ENCODE data around the gene KLHL5.

Gene KLHL5

DNA sequence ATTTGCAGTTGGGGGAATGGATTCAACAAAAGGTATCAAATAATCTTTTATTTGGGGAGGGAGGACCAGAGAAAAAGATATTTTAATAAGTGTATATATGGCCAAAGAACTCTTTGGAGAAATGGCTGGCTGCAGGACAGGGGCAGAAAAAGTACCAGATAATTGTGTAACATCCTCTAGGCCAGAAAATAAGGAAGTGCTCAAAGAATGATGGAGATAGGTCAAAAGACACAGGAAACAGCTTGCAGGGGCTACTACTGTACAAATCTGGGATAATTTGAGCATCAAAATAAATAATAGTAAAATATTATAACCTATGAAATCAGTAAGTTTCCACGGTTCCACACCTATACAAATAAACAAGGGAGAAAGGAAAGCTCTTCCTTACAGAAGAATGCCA lies 34.8 kb downstream of the KLHL5 start:
- Histone ChIP-seq H3K9me3 (no peaks in the 10 kb centered on the region), H3K36me3 (no peaks in the 10 kb centered on the region), H3K4me1 (no peaks in the 10 kb centered on the region), H3K4me3 (ENCODE audit: low read depth, low read length) (no peak overlapping the region), H3K27me3 (no peaks in the 10 kb centered on the region)
- no peak for TF ChIP-seq CTCF (IDR thresholded peaks at IDR 0.05; ENCODE audit: low read depth, low read length)
- no peak for DNase-seq

GRCh38 chr4:39097290-39097689 lies 35.3 kb downstream of the KLHL5 start:
- no peak overlapping the region for H3K4me3 ChIP-seq (ENCODE audit: low read depth, low read length)

GRCh38 chr4:39102297-39102696 lies 40.3 kb downstream of the KLHL5 start:
- H3K9me3 ChIP-seq, result no peaks in the 10 kb centered on the region
- H3K4me3 ChIP-seq (ENCODE audit: low read depth, low read length), result no peak overlapping the region
- no peaks in the 10 kb centered on the region for H3K36me3 ChIP-seq
- no peak for TF ChIP-seq CTCF (IDR thresholded peaks at IDR 0.05; ENCODE audit: low read depth, low read length)
- H3K4me1 ChIP-seq, result no peaks in the 10 kb centered on the region
- no peaks in the 10 kb centered on the region for H3K27me3 ChIP-seq
- no peak for DNase-seq

More at GRCh38 chr4:39097290-39097689, 35.3 kb downstream of the KLHL5 start:
- TF ChIP-seq CTCF (IDR thresholded peaks at IDR 0.05; ENCODE audit: low read depth, low read length), result no peak
- Histone ChIP-seq H3K27me3 (no peaks in the 10 kb centered on the region), H3K4me1 (no peaks in the 10 kb centered on the region), H3K36me3 (no peaks in the 10 kb centered on the region), H3K9me3 (no peaks in the 10 kb centered on the region)
- DNase-seq, result no peak

DNA sequence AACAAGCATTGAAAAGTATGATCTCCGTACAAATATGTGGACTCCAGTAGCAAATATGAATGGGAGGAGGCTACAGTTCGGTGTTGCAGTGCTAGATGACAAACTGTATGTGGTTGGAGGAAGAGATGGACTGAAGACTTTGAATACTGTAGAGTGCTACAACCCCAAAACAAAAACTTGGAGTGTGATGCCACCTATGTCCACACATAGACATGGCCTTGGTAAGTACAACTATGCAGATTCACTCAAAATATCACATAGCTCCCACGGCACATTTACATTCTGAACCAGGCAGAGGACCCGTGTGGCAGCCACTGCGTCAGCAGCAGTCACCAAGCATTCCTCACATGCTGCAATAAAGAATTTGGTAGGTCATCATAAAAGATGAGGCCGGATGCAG lies 41.3 kb downstream of the KLHL5 start:
- Histone ChIP-seq H3K9me3 (no peaks in the 10 kb centered on the region), H3K4me1 (no peaks in the 10 kb centered on the region), H3K4me3 (ENCODE audit: low read depth, low read length) (no peak overlapping the region), H3K36me3 (no peaks in the 10 kb centered on the region), H3K27me3 (no peaks in the 10 kb centered on the region)
- DNase-seq, result no peak
- TF ChIP-seq CTCF (IDR thresholded peaks at IDR 0.05; ENCODE audit: low read depth, low read length), result no peak

DNA sequence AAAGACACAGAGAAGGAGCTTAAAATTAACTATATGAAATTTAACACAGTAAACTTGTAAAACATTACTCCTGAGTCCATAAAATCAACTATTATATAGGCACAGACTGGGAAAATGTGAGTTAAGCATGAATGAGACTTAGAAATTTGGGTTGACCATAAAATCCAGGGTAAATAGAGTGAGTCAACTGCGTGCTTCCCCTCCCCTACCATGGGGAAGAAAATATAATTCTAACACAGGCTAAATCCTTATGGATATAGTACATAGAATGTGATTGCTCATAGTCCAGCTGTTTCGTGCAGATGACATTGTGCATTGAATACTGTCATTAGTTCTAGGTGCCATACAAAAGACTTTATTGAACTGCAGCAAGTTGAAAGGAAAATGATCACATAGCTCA lies 42.2 kb downstream of the KLHL5 start:
- DNase-seq, result no peak
- Histone ChIP-seq H3K4me3 (ENCODE audit: low read depth, low read length) (no peak overlapping the region), H3K27me3 (no peaks in the 10 kb centered on the region), H3K4me1 (no peaks in the 10 kb centered on the region), H3K36me3 (no peaks in the 10 kb centered on the region), H3K9me3 (no peaks in the 10 kb centered on the region)
- no peak for TF ChIP-seq CTCF (IDR thresholded peaks at IDR 0.05; ENCODE audit: low read depth, low read length)

- no peak for DNase-seq
- no peaks in the 10 kb centered on the region for H3K27me3 ChIP-seq
- no peak overlapping the region for H3K4me3 ChIP-seq (ENCODE audit: low read depth, low read length)
- H3K4me1 ChIP-seq, result no peaks in the 10 kb centered on the region
- H3K36me3 ChIP-seq, result no peaks in the 10 kb centered on the region
- H3K9me3 ChIP-seq, result no peaks in the 10 kb centered on the region
- no peak for TF ChIP-seq CTCF (IDR thresholded peaks at IDR 0.05; ENCODE audit: low read depth, low read length)
Measured at GRCh38 chr4:39106011-39106410, 44.0 kb downstream of the KLHL5 start.
